GM18868 (cell line): ENCODE measurements around the gene MAPK11.

ENCODE experiments used
- ATAC-seq: cut with Tn5 transposase; IDR thresholded peaks from one replicate; pipeline ENCODE4 v1.9.1; 2021; ENCODE audit warnings: mild to moderate bottlenecking, moderate library complexity; ENCODE audit not compliant: unreplicated experiment

The MAPK11 gene

GRCh38 chr22:50269970-50270665, at the start of gene MAPK11:
Gene MAPK11 (minus strand): TSS chr22:50270380. CDS start chr22:50270292, 88 bp downstream.
- peak; percentile 58 for ATAC-seq

GRCh38 chr22:50319503-50319951, 49.3 kb upstream of the MAPK11 start:
- ATAC-seq = no peak

GRCh38 chr22:50318698-50319411, 48.7 kb upstream of the MAPK11 start:
- no peak for ATAC-seq

GRCh38 chr22:50318356-50318697, 48.1 kb upstream of the MAPK11 start:
- no peak for ATAC-seq

GRCh38 chr22:50317674-50318073, 47.5 kb upstream of the MAPK11 start:
- no peak for ATAC-seq

- ATAC-seq = no peak
Measured at GRCh38 chr22:50317178-50317577, 47.0 kb upstream of the MAPK11 start.

- no peak for ATAC-seq
Measured at GRCh38 chr22:50316114-50317065, 46.2 kb upstream of the MAPK11 start.

GRCh38 chr22:50315289-50316113, 45.3 kb upstream of the MAPK11 start:
- no peak for ATAC-seq

GRCh38 chr22:50314455-50315288, 44.5 kb upstream of the MAPK11 start:
- ATAC-seq = peak; percentile 75

- ATAC-seq = no peak
Measured at GRCh38 chr22:50314081-50314454, 43.9 kb upstream of the MAPK11 start.

GRCh38 chr22:50313600-50313999, 43.4 kb upstream of the MAPK11 start:
- no peak for ATAC-seq

GRCh38 chr22:50313021-50313420, 42.8 kb upstream of the MAPK11 start:
- ATAC-seq = no peak

GRCh38 chr22:50312371-50312770, 42.2 kb upstream of the MAPK11 start:
- no peak for ATAC-seq

GRCh38 chr22:50311606-50312351, 41.6 kb upstream of the MAPK11 start:
- ATAC-seq = no peak

- ATAC-seq = no peak
Measured at GRCh38 chr22:50310949-50311444, 40.8 kb upstream of the MAPK11 start.

GRCh38 chr22:50310031-50310722, 40.0 kb upstream of the MAPK11 start:
- no peak for ATAC-seq

- ATAC-seq = no peak
Measured at GRCh38 chr22:50309601-50309991, 39.4 kb upstream of the MAPK11 start.

- ATAC-seq = no peak
Measured at GRCh38 chr22:50308986-50309600, 38.9 kb upstream of the MAPK11 start.
